H1 (cell line): ENCODE data around the gene MAML1. TPM values are rescaled to one million over a fixed set of nuclear protein-coding genes. Genes with fewer than 3 reads are reported as not detected.

Source experiments
- BCL11A ChIP-seq, 2 experiments: IDR thresholded peaks; one replicate each; pipeline ENCODE4 v1.6.1; 2011; ENCODE audit warnings: low read depth in 2 of 2, low read length in 2 of 2, mild to moderate bottlenecking in 2 of 2
- PHF8 ChIP-seq: fragments of 200-600 bp; sonication (generic); conservative IDR thresholded peaks from 2 replicates; pipeline ENCODE4 v1.7.1; 2012; ENCODE audit warnings: low read depth, mild to moderate bottlenecking, inconsistent platforms, low read length, moderate library complexity
- SUZ12 ChIP-seq: fragments of 200-600 bp; sonication (generic); IDR thresholded peaks from 2 replicates; pipeline ENCODE4 v1.6.1; 2012; ENCODE audit warnings: mild to moderate bottlenecking, inconsistent platforms, low read length, moderate library complexity, mixed read lengths
- YY1 ChIP-seq: IDR thresholded peaks from 2 replicates; pipeline ENCODE4 v1.6.1; 2011; ENCODE audit warnings: low read depth, mild to moderate bottlenecking, low read length
- polyA plus RNA-seq, 7 experiments: library from polyadenylated mRNA; depleted of rRNA in 3 of 7; stranded (reverse) in 5 of 7; unstranded in 2 of 7; fragments of >200 nt in 5 of 7; fragments of 200-250 nt in 2 of 7; gene quantifications; 1 replicate in 5 of 7; 2 replicates in 1 of 7; 4 replicates in 1 of 7; pipeline versions ENCODE4 v1.2.1 to v1.2.3, GENCODE V29; 2011 to 2013; ENCODE audit warnings: missing spikeins in 2 of 7, mixed read lengths in 2 of 7
- total RNA-seq: library from RNA; stranded (reverse); fragmentation: NEBNext Ultra II Directional; extraction: Animal tissue kit (Norgen Biotek cat#: 25700); gene quantifications from 2 replicates; pipeline ENCODE4 v1.2.1, GENCODE V29; 2021

Gene MAML1
- total and polyA plus RNA-seq, 2 of the 8 experiments (the other 6 are each of a cell fraction or from before 2014, with no cell fraction given), result 17.1 to 41.9 TPM

- TF ChIP-seq YY1 (no peak), PHF8 (no peak), SUZ12 (no peak), BCL11A (IDR thresholded peaks at IDR 0.05; ENCODE audit: low read depth in 2 of 2, low read length in 2 of 2) (no peak)
Measured at GRCh38 chr5:179694561-179694960, 38.1 kb upstream of the MAML1 start (continued).
